K562 (cell line): ENCODE measurements around the gene SAE1. TPM values are rescaled to one million over a fixed set of nuclear protein-coding genes. Genes with fewer than 3 reads are reported as not detected.

Experiments
- ATF1 ChIP-seq, 2 experiments: fragments of 450-650 bp in 1 of 2; IDR thresholded peaks; 2 replicates each; pipeline ENCODE4 v1.6.1; 2016; ENCODE audit warnings: missing compliant biosample characterization in 1 of 2, missing genetic modification characterization in 1 of 2
- CEBPG ChIP-seq, 3 experiments: fragments of 200-800 bp in 1 of 3; sonication (Bioruptor generic) in 1 of 3; sonication (generic) in 1 of 3; formaldehyde crosslinking in 1 of 3; IDR thresholded peaks in 2 of 3; conservative IDR thresholded peaks in 1 of 3; 2 replicates each; pipeline versions ENCODE4 v1.6.1 to v1.8.0; 2016 to 2022; ENCODE audit warnings: missing compliant biosample characterization in 2 of 3, missing genetic modification characterization in 2 of 3, mild to moderate bottlenecking in 1 of 3, missing genetic modification reagents in 1 of 3
- E4F1 ChIP-seq: fragments of 250-450 bp; sonication (Bioruptor Pico); IDR thresholded peaks from 2 replicates; pipeline ENCODE4 v1.5.0; 2021; ENCODE audit warnings: mild to moderate bottlenecking, borderline replicate concordance
- EP300 ChIP-seq: IDR thresholded peaks from 2 replicates; pipeline ENCODE4 v1.6.1; 2012; ENCODE audit warnings: low read length, improper control_type of control experiment
- FOXK2 ChIP-seq, 2 experiments: fragments of 450-650 bp; IDR thresholded peaks in 1 of 2; conservative IDR thresholded peaks in 1 of 2; 2 replicates each; pipeline ENCODE4 v1.6.1; 2016; ENCODE audit warnings: low read depth in 2 of 2, mild to moderate bottlenecking in 1 of 2
- HOXB6 ChIP-seq: fragments of 250-450 bp; sonication (Bioruptor Pico); IDR thresholded peaks from 2 replicates; pipeline ENCODE4 v1.5.1; 2022; ENCODE audit warnings: mild to moderate bottlenecking, borderline replicate concordance
- MTA3 ChIP-seq: fragments of 450-650 bp; formaldehyde crosslinking; IDR thresholded peaks from 2 replicates; pipeline ENCODE4 v1.6.1; 2017; ENCODE audit warnings: mild to moderate bottlenecking, borderline replicate concordance
- NFATC3 ChIP-seq: fragments of 450-650 bp; IDR thresholded peaks from 2 replicates; pipeline ENCODE4 v1.6.1; 2017; ENCODE audit warnings: mild to moderate bottlenecking
- NFXL1 ChIP-seq: fragments of 450-650 bp; formaldehyde crosslinking; IDR thresholded peaks from 2 replicates; pipeline ENCODE4 v1.4.0; 2021; ENCODE audit warnings: mild to moderate bottlenecking
- POLR2B ChIP-seq: fragments of 450-650 bp; IDR thresholded peaks from 2 replicates; pipeline ENCODE4 v1.6.1; 2018; ENCODE audit warnings: low read depth; ENCODE audit not compliant: partially characterized antibody
- RFX5 ChIP-seq: IDR thresholded peaks from 2 replicates; pipeline ENCODE4 v1.6.1; 2011; ENCODE audit warnings: low read depth, mild to moderate bottlenecking, improper control_type of control experiment, low read length
- SAP30 ChIP-seq: fragments of 200-600 bp; sonication (generic); IDR thresholded peaks from 2 replicates; pipeline ENCODE4 v1.6.1; 2012; ENCODE audit warnings: borderline replicate concordance, low read depth, mild to moderate bottlenecking, moderate library complexity, low read length, control low read depth, inconsistent platforms; ENCODE audit not compliant: insufficient read depth, poor library complexity, severe bottlenecking
- SMAD2 ChIP-seq: fragments of 150-350 bp; IDR thresholded peaks from 2 replicates; pipeline ENCODE4 v1.6.1; 2014; ENCODE audit warnings: low read depth, mild to moderate bottlenecking, low read length
- TBL1XR1 ChIP-seq, 2 experiments: IDR thresholded peaks; 2 replicates each; pipeline ENCODE4 v1.6.1; 2012; ENCODE audit warnings: improper control_type of control experiment in 2 of 2, low read length in 2 of 2, mild to moderate bottlenecking in 1 of 2
- TOE1 ChIP-seq, 2 experiments: fragments of 450-650 bp in 1 of 2; sonication (generic) in 1 of 2; formaldehyde crosslinking in 1 of 2; IDR thresholded peaks; 2 replicates each; pipeline versions ENCODE4 v1.7.1 to v1.8.0; 2016 to 2022; ENCODE audit warnings: borderline replicate concordance in 2 of 2, mild to moderate bottlenecking in 2 of 2, antibody characterized with exemption in 1 of 2, inconsistent platforms in 1 of 2, low read depth in 1 of 2, missing genetic modification reagents in 1 of 2, moderate library complexity in 1 of 2
- ZBTB8A ChIP-seq: fragments of 450-650 bp; IDR thresholded peaks from 2 replicates; pipeline ENCODE4 v1.6.1; 2018; ENCODE audit warnings: mild to moderate bottlenecking, moderate library complexity; ENCODE audit not compliant: partially characterized antibody
- ZFP36 ChIP-seq: fragments of 150-350 bp; IDR thresholded peaks from 2 replicates; pipeline ENCODE4 v1.6.1; 2018; ENCODE audit warnings: low read length, low read depth; ENCODE audit not compliant: partially characterized antibody
- ZNF311 ChIP-seq: fragments of 250-450 bp; sonication (Bioruptor Pico); IDR thresholded peaks from 2 replicates; pipeline ENCODE4 v1.4.0; 2020; ENCODE audit warnings: mild to moderate bottlenecking, moderate library complexity
- ZNF740 ChIP-seq, 3 experiments: fragments of 200-800 bp in 1 of 3; sonication (Bioruptor generic) in 1 of 3; sonication (generic) in 1 of 3; formaldehyde crosslinking in 1 of 3; IDR thresholded peaks; 2 replicates each; pipeline versions ENCODE4 v1.6.1 to v1.8.0; 2016 to 2022; ENCODE audit warnings: mild to moderate bottlenecking in 2 of 3, missing compliant biosample characterization in 2 of 3, missing genetic modification characterization in 2 of 3, missing genetic modification reagents in 1 of 3
- ZNF766 ChIP-seq: fragments of 200-800 bp; sonication (Bioruptor generic); conservative IDR thresholded peaks from 2 replicates; pipeline ENCODE4 v1.6.1; 2016; ENCODE audit warnings: missing genetic modification characterization, missing compliant biosample characterization
- polyA plus RNA-seq, 8 experiments: library from polyadenylated mRNA; depleted of rRNA in 4 of 8; stranded (reverse) in 5 of 8; unstranded in 3 of 8; fragments of >200 nt; fragmentation: Nextera tagmentation in 2 of 8; fragmentation: Illumina TruSeq in 1 of 8; extraction: Ambion mirVana in 2 of 8; extraction: Trizol in 1 of 8; gene quantifications; 2 replicates each; pipeline versions ENCODE4 v1.2.1 to v1.2.3, GENCODE V29; 2011 to 2014; ENCODE audit warnings: inconsistent platforms in 1 of 8, missing spikeins in 1 of 8
- total RNA-seq, 7 experiments: library from RNA; depleted of rRNA in 6 of 7; stranded (reverse); fragments of >200 nt in 6 of 7; fragmentation: Illumina TruSeq in 2 of 7; extraction: Trizol in 2 of 7; gene quantifications; 2 replicates each; pipeline versions ENCODE4 v1.2.1 to v1.2.3, GENCODE V29; 2011 to 2021; ENCODE audit warnings: low replicate concordance in 1 of 7

Gene SAE1
- total and polyA plus RNA-seq, 9 of the 15 experiments (the other 6 are each of a cell fraction or from before 2014, with no cell fraction given) = 82.8 to 299 (median 217) TPM

DNA sequence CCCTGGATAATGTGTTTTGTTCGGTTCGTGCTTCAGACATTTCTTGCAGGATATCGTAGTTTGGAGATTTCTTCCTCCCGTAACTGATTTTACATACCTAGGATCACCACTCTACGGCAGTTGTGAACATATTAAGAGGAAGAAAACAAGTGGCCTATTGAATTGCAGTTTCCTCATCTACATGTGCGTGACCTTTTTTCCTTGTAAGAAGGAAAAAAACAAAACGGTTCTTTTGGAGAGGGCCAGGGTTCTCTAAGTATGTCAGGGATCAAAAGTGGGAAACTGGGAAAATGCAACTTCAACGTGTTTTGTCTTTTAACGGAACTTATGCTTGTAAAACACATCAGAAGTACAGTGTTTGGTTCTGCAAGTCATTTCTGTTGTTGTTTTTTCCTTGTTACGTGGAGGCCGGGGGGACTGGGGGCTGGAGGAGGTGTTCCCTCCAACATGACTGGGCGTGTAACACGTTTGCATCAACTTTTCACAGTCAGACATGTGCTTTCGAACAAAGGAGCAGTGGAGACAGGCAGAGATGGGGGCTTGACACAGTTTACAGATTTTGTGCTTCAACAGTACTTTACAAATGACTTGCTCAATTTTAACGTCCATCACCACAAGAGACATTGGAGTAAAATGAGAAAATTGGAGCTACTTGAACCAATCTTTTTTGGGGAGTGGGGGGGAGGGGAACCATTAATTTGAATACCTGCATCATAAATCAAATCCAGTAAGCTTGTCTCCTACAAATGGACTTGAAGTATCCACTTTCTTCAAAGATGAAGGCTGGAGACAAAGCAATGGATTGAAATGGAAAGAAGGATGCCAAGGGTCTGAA, 20.9 kb upstream of the SAE1 start (continued):
- peak; percentile 95 to 97 for TF ChIP-seq FOXK2 (conservative IDR thresholded peaks at IDR 0.05 in 1 of 2, IDR thresholded peaks at IDR 0.05 in 1 of 2; ENCODE audit: low read depth in 2 of 2)
- no peak for TF ChIP-seq ATF1 (CRISPR knock-in tag; IDR thresholded peaks at IDR 0.05)
- peak; percentile 84 for TF ChIP-seq ATF1 (tag; IDR thresholded peaks at IDR 0.05)
- peak; percentile 81 for TF ChIP-seq ZNF740 (CRISPR knock-in tag; IDR thresholded peaks at IDR 0.05)
- peak; percentile 53; a peak in 3 of 4 replicates for TF ChIP-seq ZNF740 (tag; IDR thresholded peaks at IDR 0.05)
- TF ChIP-seq ZFP36 = no peak
- TF ChIP-seq SAP30 = no peak
- no peak; the same call in 1 of the 2 replicates for TF ChIP-seq HOXB6 (CRISPR knock-in tag)
- no peak for TF ChIP-seq SMAD2
- TF ChIP-seq CEBPG (CRISPR knock-in tag; IDR thresholded peaks at IDR 0.05) = peak; percentile 87; the same call in 1 of the 2 replicates
- TF ChIP-seq CEBPG (tag; conservative IDR thresholded peaks at IDR 0.05 in 1 of 2, IDR thresholded peaks at IDR 0.05 in 1 of 2) = peak in 1 of 2 experiments; percentile 70; a peak in 1 of 4 replicates
- peak in 1 of 2 experiments; percentile 74; a peak in 3 of 4 replicates for TF ChIP-seq TBL1XR1 (IDR thresholded peaks at IDR 0.05; ENCODE audit: low read length in 2 of 2)
- TF ChIP-seq E4F1 (CRISPR knock-in tag) = no peak
- TF ChIP-seq RFX5 = no peak
- TF ChIP-seq ZNF311 (CRISPR knock-in tag) = peak; percentile 27; the same call in 1 of the 2 replicates
- TF ChIP-seq EP300 = peak; percentile 56; the same call in 1 of the 2 replicates
- TF ChIP-seq NFXL1 (CRISPR knock-in tag) = peak; percentile 21; the same call in 1 of the 2 replicates
- peak; percentile 56; the same call in 1 of the 2 replicates for TF ChIP-seq NFATC3
- TF ChIP-seq MTA3 = 0 out of 2 replicates have a peak, but pooled peaks have one; percentile 39
- TF ChIP-seq TOE1 (IDR thresholded peaks at IDR 0.05; ENCODE audit: borderline replicate concordance) = 0 out of 2 replicates have a peak, but pooled peaks have one; percentile 48
- TF ChIP-seq TOE1 (CRISPR knock-in tag; IDR thresholded peaks at IDR 0.05; ENCODE audit: borderline replicate concordance, low read depth) = no peak
- TF ChIP-seq ZBTB8A = no peak
- TF ChIP-seq ZNF766 = peak; percentile 74; the same call in 1 of the 2 replicates
- TF ChIP-seq POLR2B = peak; percentile 88
